ENCODE results near the gene TREML1. TPM values are rescaled to one million over a fixed set of nuclear protein-coding genes. Genes with fewer than 3 reads are reported as not detected.

TREML1 gene, protein sequence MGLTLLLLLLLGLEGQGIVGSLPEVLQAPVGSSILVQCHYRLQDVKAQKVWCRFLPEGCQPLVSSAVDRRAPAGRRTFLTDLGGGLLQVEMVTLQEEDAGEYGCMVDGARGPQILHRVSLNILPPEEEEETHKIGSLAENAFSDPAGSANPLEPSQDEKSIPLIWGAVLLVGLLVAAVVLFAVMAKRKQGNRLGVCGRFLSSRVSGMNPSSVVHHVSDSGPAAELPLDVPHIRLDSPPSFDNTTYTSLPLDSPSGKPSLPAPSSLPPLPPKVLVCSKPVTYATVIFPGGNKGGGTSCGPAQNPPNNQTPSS
- total RNA-seq (2022) (not detected in 2 replicates), Bru-seq, nascent RNA (not detected), BruChase-seq, experiment 1, labeled RNA remaining after a 6-hour chase (not detected), BruChase-seq, experiment 2, labeled RNA remaining after a 2-hour chase (not detected)
- long read RNA-seq = 0 reads

DNA sequence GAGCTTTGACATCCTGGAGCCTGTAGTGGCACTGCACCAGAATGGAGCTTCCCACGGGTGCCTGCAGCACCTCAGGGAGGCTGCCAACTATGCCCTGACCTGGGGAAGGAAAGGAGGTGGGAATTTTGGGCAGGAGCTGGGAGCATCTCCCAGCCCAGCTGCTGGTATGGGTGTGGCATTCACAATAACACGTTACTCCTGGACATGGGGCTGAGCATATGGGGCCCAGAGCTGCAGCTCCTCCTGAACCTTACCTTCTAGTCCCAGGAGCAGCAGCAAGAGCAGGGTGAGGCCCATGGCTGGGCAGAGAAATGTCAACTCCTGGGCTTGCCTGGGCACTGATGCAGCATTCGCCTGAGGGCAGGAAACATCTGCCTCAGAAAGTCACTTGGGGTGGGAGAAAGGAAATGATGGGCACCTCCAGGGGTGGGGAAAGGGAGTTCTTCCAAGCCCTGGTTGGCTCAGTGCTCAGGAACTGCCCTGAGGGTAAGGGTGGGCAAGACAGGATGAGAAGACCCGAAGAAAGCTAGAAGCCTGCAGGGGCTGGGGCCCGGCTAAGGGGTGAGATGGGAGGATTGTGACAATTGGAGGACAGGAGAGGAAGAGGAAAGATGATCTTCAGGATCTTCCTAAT lies at the start of gene TREML1:
TSS of gene TREML1 (minus strand) at position 356 of the 634 bp plus-strand sequence. CDS start at position 297, 59 bp downstream.
- H3K4me1 Mint-ChIP-seq (ENCODE audit: low read depth, unreplicated experiment) = no peaks in the 10 kb centered on the region
- CTCF ChIA-PET = no interaction called here
- intact Hi-C loops (cut with micrococcal nuclease; ENCODE audit: unreplicated experiment) = no loop called here
- no peaks in the 10 kb centered on the region for H3K36me3 Mint-ChIP-seq (ENCODE audit: insufficient read depth, unreplicated experiment)
- H3K27me3 Mint-ChIP-seq (ENCODE audit: unreplicated experiment) = peaks cover 64% of the 10 kb centered on the region
- TF ChIP-seq, protein P1, sequence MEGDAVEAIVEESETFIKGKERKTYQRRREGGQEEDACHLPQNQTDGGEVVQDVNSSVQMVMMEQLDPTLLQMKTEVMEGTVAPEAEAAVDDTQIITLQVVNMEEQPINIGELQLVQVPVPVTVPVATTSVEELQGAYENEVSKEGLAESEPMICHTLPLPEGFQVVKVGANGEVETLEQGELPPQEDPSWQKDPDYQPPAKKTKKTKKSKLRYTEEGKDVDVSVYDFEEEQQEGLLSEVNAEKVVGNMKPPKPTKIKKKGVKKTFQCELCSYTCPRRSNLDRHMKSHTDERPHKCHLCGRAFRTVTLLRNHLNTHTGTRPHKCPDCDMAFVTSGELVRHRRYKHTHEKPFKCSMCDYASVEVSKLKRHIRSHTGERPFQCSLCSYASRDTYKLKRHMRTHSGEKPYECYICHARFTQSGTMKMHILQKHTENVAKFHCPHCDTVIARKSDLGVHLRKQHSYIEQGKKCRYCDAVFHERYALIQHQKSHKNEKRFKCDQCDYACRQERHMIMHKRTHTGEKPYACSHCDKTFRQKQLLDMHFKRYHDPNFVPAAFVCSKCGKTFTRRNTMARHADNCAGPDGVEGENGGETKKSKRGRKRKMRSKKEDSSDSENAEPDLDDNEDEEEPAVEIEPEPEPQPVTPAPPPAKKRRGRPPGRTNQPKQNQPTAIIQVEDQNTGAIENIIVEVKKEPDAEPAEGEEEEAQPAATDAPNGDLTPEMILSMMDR (IDR thresholded peaks at IDR 0.05; ENCODE audit: unreplicated experiment) = no peak
- no TSS peak for BruUV-seq (replicated peaks)
- no peak within 1 kb of the TSS for H3K27ac Mint-ChIP-seq (ENCODE audit: unreplicated experiment)
- DNase-seq = no peak
- H3K4me3 Mint-ChIP-seq (ENCODE audit: low read depth, unreplicated experiment) = no peak within 1 kb of the TSS
- no peaks in the 10 kb centered on the region for H3K9me3 Mint-ChIP-seq (ENCODE audit: low read depth, unreplicated experiment)

DNA sequence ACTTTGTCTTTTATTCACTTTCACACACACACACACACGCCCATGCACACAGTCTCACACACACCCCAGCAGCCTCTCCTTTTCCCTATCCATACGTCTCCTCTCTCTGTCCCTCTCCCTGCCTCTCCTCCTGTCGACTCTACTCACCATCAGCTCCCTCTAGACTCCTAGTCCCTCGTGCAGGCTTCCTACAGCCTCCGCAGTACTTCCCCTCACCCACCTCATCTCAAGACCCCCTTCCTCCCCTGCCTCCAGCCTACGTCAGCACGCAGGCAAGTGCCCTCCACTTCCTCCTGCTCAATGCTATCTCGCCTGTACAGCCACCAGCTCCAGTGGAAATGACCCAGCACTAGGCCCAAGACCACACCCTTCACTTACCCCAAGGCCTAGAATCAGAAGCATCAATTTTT lies 47.6 kb upstream of the TREML1 start:
- peaks cover 35% of the 10 kb centered on the region for H3K27me3 Mint-ChIP-seq (ENCODE audit: unreplicated experiment)
- no TSS peak for BruUV-seq (replicated peaks)
- H3K9me3 Mint-ChIP-seq (ENCODE audit: low read depth, unreplicated experiment) = no peaks in the 10 kb centered on the region
- H3K27ac Mint-ChIP-seq (ENCODE audit: unreplicated experiment) = no peak overlapping the region
- H3K4me3 Mint-ChIP-seq (ENCODE audit: low read depth, unreplicated experiment) = no peak overlapping the region
- no peak for DNase-seq
- intact Hi-C loops (cut with micrococcal nuclease; ENCODE audit: unreplicated experiment) = no loop called here
- peaks cover 10% of the 10 kb centered on the region for H3K4me1 Mint-ChIP-seq (ENCODE audit: low read depth, unreplicated experiment)
- no peaks in the 10 kb centered on the region for H3K36me3 Mint-ChIP-seq (ENCODE audit: insufficient read depth, unreplicated experiment)
- TF ChIP-seq, protein P1 (IDR thresholded peaks at IDR 0.05; ENCODE audit: unreplicated experiment) = no peak
- CTCF ChIA-PET = no interaction called here

DNA sequence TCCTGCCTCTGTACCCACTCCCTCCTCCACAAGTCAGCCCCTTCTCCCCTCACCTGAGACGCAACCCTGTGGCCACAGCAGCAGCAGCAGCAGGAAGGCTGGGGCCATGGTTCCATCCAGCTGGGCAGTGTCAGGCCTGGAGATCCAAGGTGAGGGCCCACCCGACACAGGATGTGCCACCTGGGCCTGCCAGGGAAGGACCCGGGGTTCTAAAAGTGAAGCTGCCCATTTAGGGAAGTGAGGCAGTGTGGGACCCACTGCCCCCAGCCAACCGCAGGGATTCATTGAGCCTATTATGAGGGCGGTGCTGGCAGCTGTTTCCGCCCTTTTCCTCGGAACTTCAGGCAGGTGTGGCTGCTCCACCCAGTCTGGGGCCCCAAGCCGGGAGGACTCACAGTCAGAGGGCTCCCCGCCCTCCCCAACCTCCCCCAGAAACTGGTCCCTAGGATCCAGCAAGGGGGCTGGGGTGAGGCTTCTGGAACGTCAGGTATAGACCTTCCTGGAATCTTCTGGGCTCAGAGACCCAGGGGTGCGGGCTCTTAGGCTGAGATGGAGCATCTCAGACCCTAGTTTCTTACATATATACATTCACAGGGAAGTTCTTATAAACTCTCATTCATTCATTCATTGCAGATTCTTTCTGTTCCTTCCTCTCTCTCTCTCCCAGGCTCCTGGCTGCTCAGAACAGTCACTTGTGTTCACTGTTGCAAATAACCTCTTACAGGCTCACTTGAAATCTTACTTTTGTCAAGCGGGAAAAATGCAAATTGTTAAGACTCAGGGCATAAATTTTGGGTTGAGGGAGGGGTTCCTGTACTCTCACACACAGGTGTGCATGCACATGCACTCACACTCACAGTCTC lies 47.0 kb upstream of the TREML1 start, which contains the start of gene TREML2:
TSS of gene TREML2 (minus strand) at position 249 of the 863 bp plus-strand sequence. CDS start at position 108, 141 bp downstream.
- Mint-ChIP-seq H3K36me3 (ENCODE audit: insufficient read depth, unreplicated experiment) (no peaks in the 10 kb centered on the region), H3K4me3 (ENCODE audit: low read depth, unreplicated experiment) (no peak within 1 kb of the TSS), H3K27ac (ENCODE audit: unreplicated experiment) (no peak within 1 kb of the TSS), H3K9me3 (ENCODE audit: low read depth, unreplicated experiment) (no peaks in the 10 kb centered on the region), H3K4me1 (ENCODE audit: low read depth, unreplicated experiment) (peaks cover 10% of the 10 kb centered on the region), H3K27me3 (ENCODE audit: unreplicated experiment) (peaks cover 42% of the 10 kb centered on the region)
- no TSS peak for BruUV-seq (replicated peaks)
- DNase-seq = no peak
- intact Hi-C loops (cut with micrococcal nuclease; ENCODE audit: unreplicated experiment) = no loop called here
- CTCF ChIA-PET = no interaction called here
- TF ChIP-seq, protein P1 (IDR thresholded peaks at IDR 0.05; ENCODE audit: unreplicated experiment) = no peak

DNA sequence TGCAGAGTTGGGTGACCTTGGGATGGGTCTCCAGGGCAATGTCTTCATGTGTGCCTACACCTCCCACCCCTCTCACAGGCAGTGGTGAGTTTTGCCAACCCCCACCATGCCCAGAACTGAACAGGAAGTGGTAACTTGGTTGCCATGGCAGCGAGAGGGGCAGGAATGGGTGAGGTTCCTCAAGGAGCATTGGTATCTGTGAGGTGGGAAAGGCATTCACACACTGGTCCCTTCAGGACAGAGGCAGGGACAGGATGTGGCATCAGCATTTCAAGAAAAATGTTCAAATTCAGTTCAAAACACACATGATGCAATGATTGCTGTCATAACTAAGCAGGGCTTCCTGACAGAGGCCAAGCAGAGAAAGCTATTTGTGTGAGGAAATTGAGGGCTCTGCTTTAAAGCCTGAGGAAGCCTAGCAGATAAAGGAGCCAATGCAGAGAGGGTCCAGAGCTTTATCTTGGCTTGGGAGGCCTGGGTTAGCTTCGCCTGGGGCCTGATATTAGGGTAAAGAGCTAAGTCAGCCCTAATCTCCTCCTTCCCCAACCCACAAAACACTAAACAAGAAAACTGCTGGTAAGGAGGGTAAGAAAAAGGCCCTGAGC lies 46.3 kb upstream of the TREML1 start:
- Mint-ChIP-seq H3K27me3 (ENCODE audit: unreplicated experiment) (peaks cover 45% of the 10 kb centered on the region), H3K4me1 (ENCODE audit: low read depth, unreplicated experiment) (peaks cover 10% of the 10 kb centered on the region), H3K4me3 (ENCODE audit: low read depth, unreplicated experiment) (no peak overlapping the region), H3K27ac (ENCODE audit: unreplicated experiment) (no peak overlapping the region), H3K9me3 (ENCODE audit: low read depth, unreplicated experiment) (no peaks in the 10 kb centered on the region), H3K36me3 (ENCODE audit: insufficient read depth, unreplicated experiment) (no peaks in the 10 kb centered on the region)
- CTCF ChIA-PET = no interaction called here
- intact Hi-C loops (cut with micrococcal nuclease; ENCODE audit: unreplicated experiment) = no loop called here
- TF ChIP-seq, protein P1 (IDR thresholded peaks at IDR 0.05; ENCODE audit: unreplicated experiment) = no peak
- BruUV-seq (replicated peaks) = no TSS peak
- DNase-seq = peak; percentile 33

Measured in Calu3 (cell line).